ENCODE results near the gene ENTHD1.

- TF ChIP-seq POLR2A (IDR thresholded peaks at IDR 0.05) (no peak), POLR2AphosphoS5 (IDR thresholded peaks at IDR 0.05) (no peak)
Observed at GRCh38 chr22:39785232-39785631, 108.3 kb downstream of the ENTHD1 start.

Data from breast epithelium (tissue), 3 donors.